ENCODE data around the gene MTCL3.

Gene MTCL3

GRCh38 chr6:127515234-127515793 lies 3.8 kb downstream of the MTCL3 start:
- no peak for DNase-seq (ENCODE audit: low read depth in 3 of 3)

GRCh38 chr6:127514773-127515227 lies 4.3 kb downstream of the MTCL3 start:
- no peak for DNase-seq (ENCODE audit: low read depth in 3 of 3)

GRCh38 chr6:127514179-127514772 lies 4.9 kb downstream of the MTCL3 start:
- no peak for DNase-seq (ENCODE audit: low read depth in 3 of 3)

- DNase-seq (ENCODE audit: low read depth in 3 of 3): no peak
Measured at GRCh38 chr6:127513425-127513824, 5.7 kb downstream of the MTCL3 start.

- DNase-seq (ENCODE audit: low read depth in 3 of 3): no peak
Measured at GRCh38 chr6:127510876-127511275, 8.3 kb downstream of the MTCL3 start.

- no peak for DNase-seq (ENCODE audit: low read depth in 3 of 3)
Measured at GRCh38 chr6:127506894-127507293, 12.2 kb downstream of the MTCL3 start.

- no peak for DNase-seq (ENCODE audit: low read depth in 3 of 3)
Measured at GRCh38 chr6:127503022-127503421, 16.1 kb downstream of the MTCL3 start.

GRCh38 chr6:127497410-127497809 lies 21.7 kb downstream of the MTCL3 start:
- DNase-seq (ENCODE audit: low read depth in 3 of 3): no peak

- no peak for DNase-seq (ENCODE audit: low read depth in 3 of 3)
Measured at GRCh38 chr6:127496471-127496870, 22.7 kb downstream of the MTCL3 start.

- DNase-seq (ENCODE audit: low read depth in 3 of 3): no peak
Measured at GRCh38 chr6:127494240-127494767, 24.8 kb downstream of the MTCL3 start.

GRCh38 chr6:127489248-127489647 lies 29.9 kb downstream of the MTCL3 start:
- DNase-seq (ENCODE audit: low read depth in 3 of 3): no peak

- no peak for DNase-seq (ENCODE audit: low read depth in 3 of 3)
Measured at GRCh38 chr6:127486934-127487333, 32.2 kb downstream of the MTCL3 start.

GRCh38 chr6:127484212-127484863 lies 34.8 kb downstream of the MTCL3 start:
- DNase-seq (ENCODE audit: low read depth in 3 of 3): no peak

- no peak for DNase-seq (ENCODE audit: low read depth in 3 of 3)
Measured at GRCh38 chr6:127483399-127484055, 35.6 kb downstream of the MTCL3 start.

GRCh38 chr6:127482325-127482724 lies 36.8 kb downstream of the MTCL3 start:
- DNase-seq (ENCODE audit: low read depth in 3 of 3): no peak

- DNase-seq (ENCODE audit: low read depth in 3 of 3): no peak
Measured at GRCh38 chr6:127481628-127482027, 37.5 kb downstream of the MTCL3 start.

GRCh38 chr6:127481111-127481510 lies 38.0 kb downstream of the MTCL3 start:
- DNase-seq (ENCODE audit: low read depth in 3 of 3): no peak

GRCh38 chr6:127477658-127478057 lies 41.5 kb downstream of the MTCL3 start:
- DNase-seq (ENCODE audit: low read depth in 3 of 3): no peak

GRCh38 chr6:127475823-127476176 lies 43.3 kb downstream of the MTCL3 start:
- no peak for DNase-seq (ENCODE audit: low read depth in 3 of 3)

- DNase-seq (ENCODE audit: low read depth in 3 of 3): no peak
Measured at GRCh38 chr6:127475135-127475822, 43.9 kb downstream of the MTCL3 start.

- no peak for DNase-seq (ENCODE audit: low read depth in 3 of 3)
Measured at GRCh38 chr6:127471379-127472255, 47.5 kb downstream of the MTCL3 start.

Measured in stimulated activated CD4-positive, alpha-beta T cell treated with anti-CD3 and anti-CD28 coated beads, TNF-alpha, amount 100 ng/mL, for 4 hours (primary cell).